ENCODE results near the gene UBE2QL1.

Gene UBE2QL1

DNA sequence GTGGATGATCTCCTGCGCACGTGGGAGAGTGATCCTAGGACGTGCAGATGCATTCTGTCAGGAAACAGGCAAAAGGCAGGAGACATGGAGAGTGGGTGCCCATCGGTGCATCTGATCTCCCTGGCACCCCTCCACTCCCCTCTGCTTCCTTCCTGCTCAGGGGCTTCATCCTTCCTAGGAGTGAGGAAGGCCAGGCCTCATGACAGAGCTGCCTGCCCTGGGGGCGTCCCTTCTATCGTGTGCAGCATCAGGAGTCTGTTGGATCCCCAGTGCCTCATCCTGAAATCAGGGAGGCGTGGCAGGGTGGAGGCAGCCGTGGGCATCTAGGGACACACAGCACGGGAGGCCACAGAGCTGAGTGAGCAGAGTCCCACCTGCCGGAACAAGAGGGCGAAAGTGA, 30.1 kb downstream of the UBE2QL1 start:
- DNase-seq (ENCODE audit: low read depth) = no peak

DNA sequence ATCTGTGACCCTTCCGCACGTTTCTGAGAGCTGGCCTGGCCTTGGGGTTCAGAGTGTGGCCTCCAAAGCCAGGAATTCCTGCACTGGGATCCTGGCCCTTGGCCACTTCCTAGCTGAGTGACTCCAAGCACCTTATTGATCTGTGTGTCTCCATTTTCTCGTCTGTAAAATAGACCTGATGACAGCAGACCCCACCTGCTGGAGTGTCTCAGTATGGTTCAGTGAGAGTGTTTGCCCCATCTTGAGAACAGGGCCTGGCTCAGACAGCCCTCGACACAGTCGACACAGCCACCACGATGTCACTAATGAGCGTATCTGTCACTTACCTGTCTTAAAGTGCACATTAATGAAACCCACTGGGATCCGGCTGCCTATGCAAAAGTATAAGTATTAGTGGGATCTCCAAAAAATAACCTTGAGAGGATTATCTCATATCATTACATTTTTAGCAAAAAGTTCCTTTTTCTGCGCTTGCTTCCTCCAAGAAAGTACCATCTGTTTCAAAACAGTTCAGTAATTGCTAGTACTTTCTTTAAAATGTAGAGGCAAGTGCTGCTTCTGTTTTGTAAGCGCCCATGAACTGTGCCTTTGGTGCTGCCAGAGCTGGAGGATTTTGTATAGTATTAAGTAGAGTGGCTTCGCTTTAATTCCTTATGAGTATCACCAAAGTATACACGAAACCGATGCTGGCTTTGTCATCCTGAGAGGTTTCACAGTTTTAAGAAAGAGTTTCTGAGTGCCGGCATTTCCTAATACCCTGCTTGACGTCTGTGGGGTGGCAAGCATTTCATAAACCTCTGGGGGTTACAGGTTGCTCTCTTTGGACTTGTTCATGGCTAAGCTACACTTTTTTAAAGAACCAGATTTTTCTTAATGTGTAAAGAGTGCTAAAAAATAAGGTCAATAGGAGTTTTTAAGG, 31.7 kb downstream of the UBE2QL1 start:
- no peak for DNase-seq (ENCODE audit: low read depth)

DNA sequence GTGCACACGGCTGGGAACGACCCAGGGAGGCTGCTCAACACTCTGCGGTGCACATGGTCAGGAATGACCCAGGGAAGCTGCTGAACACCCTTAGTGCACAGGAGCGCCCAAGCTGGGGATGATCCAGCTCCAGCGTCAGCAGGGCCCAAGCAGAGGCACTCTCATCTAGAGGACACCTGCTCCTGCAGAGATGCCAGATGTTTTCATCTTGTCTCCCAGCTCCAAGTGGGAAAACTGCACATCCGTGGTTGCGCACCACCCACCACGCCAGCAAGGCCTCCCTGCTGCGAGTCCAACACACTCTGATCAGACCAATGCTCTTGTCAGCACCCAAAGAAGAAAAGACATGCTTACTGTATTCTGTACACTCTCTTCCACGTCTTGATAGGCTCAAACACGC, 34.1 kb downstream of the UBE2QL1 start:
- DNase-seq (ENCODE audit: low read depth) = no peak

DNA sequence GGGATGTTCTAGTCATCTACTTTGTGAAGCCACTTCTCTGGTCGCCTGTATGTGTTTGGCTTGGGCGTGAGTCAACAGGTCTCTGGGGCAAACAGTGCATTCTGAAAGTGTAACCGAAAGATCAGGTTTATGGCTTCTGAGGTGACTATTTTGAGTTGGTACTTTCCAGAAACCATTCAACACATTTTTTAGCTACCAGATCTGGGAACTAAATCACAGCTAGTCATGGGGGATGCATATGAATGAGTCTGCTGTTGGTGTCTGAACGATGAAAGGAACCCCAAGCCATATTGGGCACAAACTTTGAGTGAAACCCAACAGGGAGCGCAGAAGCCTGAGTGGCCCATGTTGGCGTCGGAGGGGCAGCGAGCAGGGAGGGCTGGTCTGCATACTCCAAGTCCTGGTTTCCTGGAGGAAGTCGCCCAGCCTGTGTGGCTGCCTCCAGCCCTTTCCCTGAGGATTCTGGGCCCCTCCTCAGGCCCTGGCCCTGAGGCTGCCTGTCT, 35.3 kb downstream of the UBE2QL1 start:
- DNase-seq (ENCODE audit: low read depth) = no peak

DNA sequence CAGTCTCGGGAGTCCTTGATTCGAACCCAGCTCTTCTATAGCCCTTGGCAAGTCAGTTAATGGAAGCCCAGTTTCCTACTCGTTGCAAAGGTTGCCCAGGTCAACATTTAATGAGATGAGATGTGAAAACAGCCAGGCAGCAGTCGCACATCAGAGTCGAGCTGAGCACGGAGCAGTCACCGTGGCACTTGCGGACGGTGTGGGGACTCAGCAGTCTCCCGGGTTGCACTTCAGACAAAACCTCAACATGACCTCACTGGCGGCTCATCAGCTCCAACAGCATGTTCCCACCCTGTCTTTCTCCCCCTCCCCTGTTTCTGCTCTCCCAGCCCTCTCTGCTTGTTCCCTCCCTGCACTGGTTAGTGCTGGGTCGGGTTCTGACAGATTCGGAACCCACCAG, 35.8 kb downstream of the UBE2QL1 start:
- no peak for DNase-seq (ENCODE audit: low read depth)

DNA sequence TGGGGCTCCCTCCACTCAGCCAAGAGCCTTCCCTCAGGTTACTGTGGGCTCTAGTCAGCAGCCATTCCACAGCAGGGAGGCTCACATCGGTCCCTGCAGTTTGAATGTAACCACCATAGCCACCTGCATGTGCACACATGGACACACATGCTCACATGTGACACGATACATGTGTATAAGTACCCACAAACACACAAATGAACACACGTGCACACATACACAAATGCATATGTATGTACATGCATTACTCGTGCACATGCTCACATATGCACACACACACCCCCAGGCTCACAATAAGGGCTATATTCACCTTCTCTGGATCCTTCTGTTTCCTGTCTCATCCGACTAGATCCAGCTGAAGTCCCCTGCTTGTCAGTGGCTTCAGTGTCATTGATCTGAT, 36.2 kb downstream of the UBE2QL1 start:
- DNase-seq (ENCODE audit: low read depth) = no peak

DNA sequence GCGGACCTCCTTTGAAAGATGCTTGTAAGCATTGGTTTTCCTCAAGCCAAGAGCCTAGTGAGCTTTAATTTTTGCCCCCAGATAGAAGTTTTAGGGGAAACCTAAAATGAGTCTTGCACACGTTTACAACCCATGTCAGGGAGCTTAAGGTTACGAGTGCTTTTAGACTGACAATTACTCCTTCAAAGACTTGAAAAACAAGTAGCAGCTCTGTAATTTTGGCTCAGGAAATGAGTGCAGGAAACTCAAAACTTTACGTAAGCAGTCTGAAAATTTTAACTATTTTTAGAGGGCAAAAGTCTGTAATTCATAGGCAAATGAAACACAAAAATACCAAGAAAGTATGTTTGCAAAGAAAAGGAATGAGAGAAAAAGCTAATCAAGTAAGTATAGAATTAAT, 36.8 kb downstream of the UBE2QL1 start:
- no peak for DNase-seq (ENCODE audit: low read depth)

DNA sequence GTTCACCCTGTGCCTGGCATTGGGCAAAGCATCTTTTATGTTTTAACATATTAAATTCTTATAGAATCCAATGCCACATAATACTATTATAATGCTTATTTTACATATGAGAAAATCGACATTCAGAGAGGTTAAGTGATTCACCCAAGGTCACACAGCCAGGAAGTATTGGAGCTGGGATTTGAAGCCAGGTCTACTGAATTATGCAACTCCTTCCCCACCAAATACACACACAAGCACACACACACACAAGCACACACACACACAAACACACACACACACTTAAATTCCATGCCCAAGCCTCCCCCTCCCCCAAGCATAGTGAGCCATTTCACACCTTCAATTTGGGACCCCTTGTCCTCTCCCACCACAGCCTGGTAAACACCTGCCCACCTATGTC, 37.4 kb downstream of the UBE2QL1 start:
- DNase-seq (ENCODE audit: low read depth) = no peak

DNA sequence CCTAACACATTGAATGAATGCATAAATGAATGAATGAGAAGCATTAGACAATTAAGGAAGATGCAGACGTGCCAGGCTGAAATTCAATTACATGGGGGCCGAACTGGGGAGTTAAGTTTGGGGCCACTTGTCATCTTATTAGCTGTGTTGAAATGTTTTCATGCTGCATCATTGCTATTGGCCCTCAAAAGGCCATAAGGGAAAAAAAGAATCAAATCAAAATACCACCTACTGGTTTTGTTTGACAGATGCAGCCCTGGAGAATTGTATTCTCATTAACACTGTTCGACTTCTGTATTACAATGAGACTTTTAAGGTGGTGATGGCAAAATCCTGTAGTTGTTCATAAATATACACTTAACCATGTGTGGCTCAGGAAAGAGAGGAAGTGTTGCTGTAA, 38.4 kb downstream of the UBE2QL1 start:
- DNase-seq (ENCODE audit: low read depth) = no peak

DNA sequence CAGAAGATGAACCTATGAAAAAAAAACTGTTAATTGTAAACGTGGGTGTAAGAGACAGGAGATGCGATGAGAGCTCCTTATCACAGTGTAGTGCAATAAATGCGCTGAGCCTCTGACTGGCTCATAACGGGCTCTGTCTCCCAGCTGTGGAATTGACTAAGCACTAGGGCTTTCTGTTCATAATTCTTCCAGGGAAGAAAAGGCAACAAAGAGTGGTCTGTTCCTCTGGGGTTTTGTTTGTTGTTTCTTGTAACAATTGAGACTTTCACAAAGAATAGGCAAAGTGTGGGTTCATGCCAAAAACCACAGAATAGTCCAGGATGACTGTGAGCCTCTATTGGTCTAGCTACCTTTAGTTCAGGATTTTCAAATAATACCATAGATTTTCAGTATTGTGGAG, 39.4 kb downstream of the UBE2QL1 start:
- DNase-seq (ENCODE audit: low read depth) = no peak

DNA sequence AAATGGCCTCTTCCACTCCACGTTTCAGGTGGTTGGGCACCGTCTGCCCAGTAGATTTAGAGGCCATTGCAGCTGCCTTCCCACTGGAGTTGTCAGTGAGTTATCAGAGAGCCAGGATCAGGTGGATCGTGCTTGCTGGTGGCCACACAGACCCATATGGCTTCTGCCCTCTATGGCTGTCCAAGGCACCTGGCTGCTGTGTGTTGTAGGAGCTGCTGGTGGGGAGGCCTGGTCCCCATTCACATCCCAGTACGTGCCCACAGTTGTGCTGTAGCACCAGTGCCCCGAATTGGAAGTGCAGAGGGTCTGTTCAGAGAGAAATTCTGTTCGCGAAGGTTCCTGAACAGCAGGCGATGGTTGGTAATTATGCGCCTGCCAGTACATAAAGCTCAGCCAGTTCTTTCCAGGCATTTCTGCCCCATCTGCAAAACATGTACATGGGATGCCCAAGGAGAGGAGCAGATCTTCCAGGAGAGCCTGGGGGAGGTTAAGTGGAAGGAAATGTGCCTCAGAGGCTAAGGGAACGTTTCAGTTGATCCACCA, 41.1 kb downstream of the UBE2QL1 start:
- no peak for DNase-seq (ENCODE audit: low read depth)

DNA sequence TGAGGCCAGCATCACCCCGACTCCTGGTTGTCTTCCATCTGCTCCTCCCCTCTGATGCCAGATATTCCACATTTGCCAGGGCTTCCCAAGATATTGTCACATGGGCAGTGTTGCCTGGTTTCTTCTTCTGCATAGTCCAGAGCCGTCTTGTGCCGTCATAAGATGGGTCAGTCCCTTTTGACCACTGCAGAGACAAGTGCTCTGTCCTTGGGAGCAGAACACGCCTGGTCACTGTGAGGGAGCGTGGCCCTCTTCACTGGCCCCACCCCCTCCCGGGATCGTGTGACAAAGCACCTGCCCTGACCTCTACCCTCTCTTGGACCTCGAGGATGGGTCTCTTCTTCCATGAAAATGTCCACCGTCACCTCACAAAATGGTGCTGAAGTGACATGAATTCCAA, 41.6 kb downstream of the UBE2QL1 start:
- no peak for DNase-seq (ENCODE audit: low read depth)

DNA sequence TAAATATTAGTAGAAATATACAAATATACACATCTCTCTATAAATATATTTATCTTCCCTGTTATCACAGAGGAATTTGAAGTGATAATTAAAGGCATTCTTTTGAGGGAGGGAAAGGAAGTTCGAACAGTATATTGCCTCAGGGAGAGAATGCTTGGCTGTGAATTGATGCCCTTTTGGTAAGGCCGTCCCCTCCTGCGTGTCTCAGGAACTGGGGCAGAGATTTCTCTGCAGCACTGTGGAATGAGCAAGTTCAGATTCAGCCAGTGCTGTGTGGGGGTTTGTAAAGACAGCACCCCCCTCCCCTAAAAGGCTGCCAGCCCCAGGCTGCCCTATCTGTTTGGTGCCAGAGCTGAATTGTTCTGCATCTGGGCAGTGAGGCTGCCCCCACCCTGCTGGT, 42.0 kb downstream of the UBE2QL1 start:
- DNase-seq (ENCODE audit: low read depth) = no peak

DNA sequence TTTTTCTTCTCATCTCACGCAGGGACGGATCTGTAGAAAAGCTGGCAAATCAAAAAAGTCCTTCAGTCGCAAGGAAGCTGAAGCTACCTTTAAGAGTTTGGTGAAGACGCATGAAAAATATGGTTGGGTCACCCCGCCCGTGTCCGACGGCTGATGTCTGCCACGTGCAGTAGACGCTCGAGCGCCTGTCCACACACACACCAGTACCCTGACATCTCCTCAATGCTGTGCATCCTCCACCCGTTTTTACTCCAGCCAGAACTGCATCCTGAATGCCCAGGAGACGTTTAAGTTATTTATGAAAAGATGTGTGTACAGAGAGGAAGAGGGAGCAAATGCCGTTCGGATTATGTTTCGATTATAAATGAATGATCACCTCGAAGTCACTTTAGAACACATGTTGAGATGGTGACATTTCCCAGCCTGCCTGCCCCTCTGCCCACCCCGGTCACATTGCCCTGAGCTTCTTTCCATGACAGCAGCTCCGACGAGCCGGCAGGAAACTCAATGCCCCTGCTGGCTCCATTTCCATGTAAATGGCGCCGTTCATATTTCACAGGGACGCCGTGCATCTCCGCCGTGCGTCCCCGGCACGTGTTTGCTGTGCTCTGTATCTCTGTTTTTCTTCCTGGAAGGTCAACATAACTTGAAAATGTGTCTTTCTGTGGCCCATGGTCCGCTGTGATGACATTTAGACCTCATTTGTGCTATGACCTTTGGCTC, 42.7 kb downstream of the UBE2QL1 start:
- no peak for DNase-seq (ENCODE audit: low read depth)

DNA sequence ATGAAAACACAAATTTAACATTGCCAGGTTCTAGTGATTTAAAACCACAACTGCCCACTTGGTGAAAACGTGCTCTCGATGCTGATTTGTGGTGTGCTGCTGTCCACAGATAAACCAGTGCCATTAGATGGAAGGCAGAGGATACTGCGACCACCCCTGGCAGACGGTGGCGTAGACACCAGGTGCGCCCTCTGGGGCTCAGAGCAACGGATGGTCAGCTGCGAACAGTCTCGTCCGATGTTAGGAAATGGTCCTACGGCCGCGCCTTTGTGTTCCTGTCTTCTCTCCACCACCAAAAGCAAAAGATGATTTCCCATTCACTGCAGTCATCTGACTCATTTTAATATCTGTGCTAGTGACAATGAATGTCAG, 43.2 kb downstream of the UBE2QL1 start:
- DNase-seq (ENCODE audit: low read depth) = no peak

DNA sequence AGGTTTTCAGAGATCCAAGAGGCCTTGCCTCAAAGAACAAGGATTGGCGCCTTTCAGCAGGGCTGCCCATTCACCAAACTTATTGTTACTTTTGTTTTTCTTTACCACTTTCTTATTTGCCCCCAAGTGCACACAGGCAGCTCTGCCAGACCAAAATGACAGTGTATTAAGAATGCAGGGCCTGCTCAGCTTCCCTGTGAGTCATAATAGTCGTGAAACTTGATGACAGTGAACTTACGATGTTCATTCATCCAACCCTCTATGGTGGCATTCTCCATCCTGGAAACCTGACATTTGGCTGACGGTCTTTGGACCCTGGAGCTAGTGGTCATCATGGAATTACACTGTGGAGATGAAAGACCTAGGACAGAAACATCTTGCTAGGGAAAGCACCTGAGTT, 44.3 kb downstream of the UBE2QL1 start:
- no peak for DNase-seq (ENCODE audit: low read depth)

DNA sequence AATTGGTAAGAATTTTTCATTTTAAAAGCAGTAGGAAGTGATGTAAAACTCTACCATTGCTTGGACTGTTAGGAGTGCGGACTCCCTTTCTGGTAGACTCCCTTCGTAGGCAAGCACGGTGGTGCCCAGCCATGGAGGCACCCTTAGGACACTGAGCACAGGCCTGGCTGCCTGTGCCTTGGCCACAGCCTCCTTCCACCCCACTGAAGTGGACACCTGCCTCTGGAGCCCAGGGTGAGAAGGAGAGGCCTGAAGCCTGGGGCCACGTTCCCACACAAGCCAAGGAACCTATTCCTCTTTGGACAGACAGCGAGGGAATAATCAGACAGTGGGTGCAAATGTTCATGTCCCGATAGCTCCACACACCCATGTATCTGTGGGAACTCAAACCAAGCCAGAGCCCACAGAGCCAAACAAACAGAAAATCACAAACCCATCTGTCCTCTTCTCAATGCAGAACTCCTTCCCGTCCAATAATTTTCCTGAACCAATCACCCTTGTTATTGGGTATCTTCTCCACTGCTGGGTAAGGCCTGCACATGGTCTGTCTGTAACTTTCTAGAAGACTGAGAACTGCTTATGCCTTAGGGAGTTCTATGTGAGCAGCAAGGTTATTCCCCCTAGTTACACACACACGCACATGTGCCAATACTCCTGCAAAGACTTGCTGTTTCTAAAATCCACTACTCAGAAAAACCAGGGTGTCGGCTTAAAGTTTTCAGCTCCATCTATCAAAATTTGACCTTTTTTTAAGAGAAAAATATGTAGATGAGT, 45.2 kb downstream of the UBE2QL1 start:
- DNase-seq (ENCODE audit: low read depth) = no peak

DNA sequence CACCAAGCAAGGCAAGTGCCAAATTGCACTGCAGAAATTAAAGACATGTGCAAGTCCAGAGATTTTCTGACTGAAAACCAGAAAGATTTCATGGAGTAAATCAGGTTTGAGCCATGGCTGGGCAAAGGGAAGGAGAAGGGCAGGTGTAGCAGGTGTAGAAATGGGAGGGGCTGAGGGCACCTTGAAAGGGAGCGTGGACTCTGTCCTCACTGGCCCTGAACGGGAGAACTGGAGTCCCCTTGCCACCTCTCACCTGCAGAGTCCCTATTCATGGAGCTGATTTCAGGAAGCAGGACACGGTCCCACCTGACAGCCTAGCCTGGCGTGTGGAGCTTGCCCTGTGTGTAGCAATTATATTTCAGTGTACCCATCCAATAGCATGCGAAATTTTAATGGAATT, 46.3 kb downstream of the UBE2QL1 start:
- DNase-seq (ENCODE audit: low read depth) = no peak

DNA sequence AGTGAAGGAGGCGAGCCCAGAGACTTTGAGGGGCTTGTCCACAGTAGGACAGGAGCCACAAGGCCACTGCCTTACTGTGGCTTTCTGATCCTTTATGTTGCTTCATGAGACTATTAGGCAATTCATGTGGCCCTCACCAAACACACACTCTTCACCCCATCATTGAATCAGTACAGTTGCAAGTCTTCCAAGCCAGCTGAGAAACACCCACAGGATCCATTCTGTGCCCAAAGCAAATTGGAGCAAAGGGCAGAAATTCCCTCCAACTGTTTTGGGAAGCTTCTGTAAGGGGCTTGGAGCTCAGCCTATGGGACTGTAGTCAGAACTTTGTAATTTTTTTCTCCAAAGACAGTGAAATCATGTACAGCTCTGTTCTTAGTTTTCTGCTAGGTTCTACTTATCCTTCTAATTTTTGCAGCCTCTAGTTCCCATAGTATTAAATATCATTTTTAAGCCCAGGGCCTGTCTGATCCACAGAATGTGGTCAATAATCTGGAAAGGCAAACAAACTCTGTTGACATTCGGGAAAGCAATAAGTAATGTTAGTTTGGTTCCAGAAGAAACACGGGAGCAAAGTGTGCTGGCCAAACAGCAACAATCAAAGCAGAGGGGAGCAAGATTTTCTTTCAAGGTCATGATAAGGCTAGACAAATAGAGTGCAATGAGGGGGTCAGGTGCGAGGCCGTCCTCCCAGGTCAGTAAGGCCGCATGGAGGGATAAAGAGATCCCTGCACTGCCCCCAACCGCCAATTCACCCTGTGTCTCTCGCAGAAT, 47.0 kb downstream of the UBE2QL1 start:
- DNase-seq (ENCODE audit: low read depth) = no peak

DNA sequence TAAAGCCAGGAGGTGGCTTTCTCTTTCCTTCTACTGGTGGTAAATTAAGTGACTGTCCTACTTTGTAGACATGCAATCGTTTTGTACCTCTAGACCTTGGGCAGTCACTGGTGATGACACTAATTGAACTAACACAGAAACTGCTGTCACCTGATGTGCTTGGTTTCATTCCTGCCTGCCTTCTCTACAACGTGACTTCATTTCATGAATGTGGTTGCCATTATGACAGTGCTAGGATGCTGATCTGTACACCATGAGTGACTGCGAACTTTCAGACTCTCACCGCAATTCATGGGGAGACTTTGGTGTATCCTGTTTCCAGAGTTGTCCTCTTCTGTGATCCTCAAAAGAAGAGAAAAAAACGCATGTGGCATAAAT, 47.5 kb downstream of the UBE2QL1 start:
- no peak for DNase-seq (ENCODE audit: low read depth)

DNA sequence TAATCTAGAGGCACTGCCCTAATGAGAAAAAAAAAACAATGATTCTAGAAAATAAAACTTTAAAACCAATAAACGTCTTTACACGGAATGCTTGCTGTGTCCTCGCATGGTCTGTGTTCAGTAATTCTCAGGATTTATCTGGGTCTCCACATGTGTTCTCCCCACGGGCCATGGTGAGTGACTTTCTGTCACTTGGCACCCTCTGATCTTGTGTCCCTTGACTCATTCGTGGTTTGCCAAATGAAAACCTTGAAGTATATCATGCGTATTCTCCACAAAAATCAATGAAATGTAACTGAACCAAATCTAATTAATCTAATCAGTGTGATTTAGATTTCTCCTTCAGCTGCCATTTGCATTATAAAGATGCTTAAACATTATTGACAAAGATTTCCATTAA, 48.0 kb downstream of the UBE2QL1 start:
- DNase-seq (ENCODE audit: low read depth) = no peak

DNA sequence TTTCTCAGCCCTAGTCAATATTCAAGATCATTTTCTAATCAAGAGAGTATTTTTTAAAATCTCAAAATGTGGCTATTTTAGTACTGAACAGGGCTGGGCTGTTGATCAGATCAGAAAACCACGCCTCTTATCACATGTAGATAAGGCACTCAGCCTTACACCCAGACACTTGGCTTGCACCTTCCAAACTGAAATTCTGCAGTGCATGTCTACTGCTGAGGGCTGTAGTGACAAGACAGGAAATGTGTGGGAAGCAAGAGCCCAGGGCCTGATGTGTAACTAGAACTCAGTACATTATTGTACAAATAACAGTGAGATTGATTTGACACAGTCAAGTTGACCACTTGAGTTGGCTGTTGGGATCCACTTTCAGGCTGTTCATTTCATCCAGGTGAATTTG, 48.6 kb downstream of the UBE2QL1 start:
- no peak for DNase-seq (ENCODE audit: low read depth)
